ENCODE measurements around the gene PRPF31. TPM values are rescaled to one million over a fixed set of nuclear protein-coding genes. Genes with fewer than 3 reads are reported as not detected.
A peak's percentile ranks its signal among the peaks of the same experiment; 100 is the strongest.

The PRPF31 gene
- total and polyA plus RNA-seq, 2 of the 13 experiments (the other 11 are each of a cell fraction or from before 2014, with no cell fraction given), result 23.8 to 63.8 TPM

DNA sequence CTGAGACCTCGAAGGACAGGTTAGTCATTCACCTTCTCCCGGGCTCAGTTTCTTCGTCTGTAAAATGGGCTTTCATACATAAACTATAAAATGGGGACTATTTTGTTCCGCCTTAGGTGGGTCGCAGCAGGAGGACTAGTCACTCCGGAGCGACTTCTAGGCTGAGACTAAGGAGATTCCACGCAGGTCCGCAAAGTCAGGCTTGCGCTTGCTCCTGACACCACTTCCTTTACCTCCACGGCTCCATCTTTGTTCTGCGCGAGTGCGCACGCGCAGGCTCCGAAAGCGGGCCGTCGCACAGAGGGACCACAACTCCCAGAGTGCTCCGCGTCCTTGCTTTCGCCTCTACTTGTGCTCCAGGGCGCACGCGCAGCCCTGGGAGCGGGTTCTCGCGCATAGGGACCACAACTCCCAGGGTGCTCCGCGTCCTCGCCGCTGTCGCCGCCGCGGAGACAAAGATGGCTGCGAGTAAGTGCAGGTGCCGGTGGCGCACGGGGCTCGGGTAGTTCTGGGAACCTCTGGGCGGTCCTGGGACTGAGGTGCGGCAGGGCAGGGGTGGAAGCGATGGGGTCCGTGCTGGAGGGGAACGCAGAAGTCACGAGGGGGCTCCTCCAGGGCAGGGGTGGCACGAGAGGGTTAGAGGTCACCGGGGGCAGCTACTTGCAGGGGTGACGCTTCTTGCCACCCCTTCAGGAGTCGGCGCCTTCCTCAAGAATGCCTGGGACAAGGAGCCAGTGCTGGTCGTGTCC is 13.0 kb upstream of the PRPF31 start, which contains the start of gene NDUFA3 (continued):
- TF ChIP-seq, protein P1, sequence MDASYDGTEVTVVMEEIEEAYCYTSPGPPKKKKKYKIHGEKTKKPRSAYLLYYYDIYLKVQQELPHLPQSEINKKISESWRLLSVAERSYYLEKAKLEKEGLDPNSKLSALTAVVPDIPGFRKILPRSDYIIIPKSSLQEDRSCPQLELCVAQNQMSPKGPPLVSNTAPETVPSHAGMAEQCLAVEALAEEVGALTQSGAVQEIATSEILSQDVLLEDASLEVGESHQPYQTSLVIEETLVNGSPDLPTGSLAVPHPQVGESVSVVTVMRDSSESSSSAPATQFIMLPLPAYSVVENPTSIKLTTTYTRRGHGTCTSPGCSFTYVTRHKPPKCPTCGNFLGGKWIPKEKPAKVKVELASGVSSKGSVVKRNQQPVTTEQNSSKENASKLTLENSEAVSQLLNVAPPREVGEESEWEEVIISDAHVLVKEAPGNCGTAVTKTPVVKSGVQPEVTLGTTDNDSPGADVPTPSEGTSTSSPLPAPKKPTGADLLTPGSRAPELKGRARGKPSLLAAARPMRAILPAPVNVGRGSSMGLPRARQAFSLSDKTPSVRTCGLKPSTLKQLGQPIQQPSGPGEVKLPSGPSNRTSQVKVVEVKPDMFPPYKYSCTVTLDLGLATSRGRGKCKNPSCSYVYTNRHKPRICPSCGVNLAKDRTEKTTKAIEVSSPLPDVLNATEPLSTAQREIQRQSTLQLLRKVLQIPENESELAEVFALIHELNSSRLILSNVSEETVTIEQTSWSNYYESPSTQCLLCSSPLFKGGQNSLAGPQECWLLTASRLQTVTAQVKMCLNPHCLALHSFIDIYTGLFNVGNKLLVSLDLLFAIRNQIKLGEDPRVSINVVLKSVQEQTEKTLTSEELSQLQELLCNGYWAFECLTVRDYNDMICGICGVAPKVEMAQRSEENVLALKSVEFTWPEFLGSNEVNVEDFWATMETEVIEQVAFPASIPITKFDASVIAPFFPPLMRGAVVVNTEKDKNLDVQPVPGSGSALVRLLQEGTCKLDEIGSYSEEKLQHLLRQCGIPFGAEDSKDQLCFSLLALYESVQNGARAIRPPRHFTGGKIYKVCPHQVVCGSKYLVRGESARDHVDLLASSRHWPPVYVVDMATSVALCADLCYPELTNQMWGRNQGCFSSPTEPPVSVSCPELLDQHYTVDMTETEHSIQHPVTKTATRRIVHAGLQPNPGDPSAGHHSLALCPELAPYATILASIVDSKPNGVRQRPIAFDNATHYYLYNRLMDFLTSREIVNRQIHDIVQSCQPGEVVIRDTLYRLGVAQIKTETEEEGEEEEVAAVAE (CRISPR knock-in tag; IDR thresholded peaks at IDR 0.05; ENCODE audit: borderline replicate concordance), result peak; percentile 90
- TF ChIP-seq KMT2A (CRISPR knock-in tag; IDR thresholded peaks at IDR 0.05) (peak; percentile 59; the same call in 1 of the 2 replicates), POGZ (CRISPR knock-in tag; IDR thresholded peaks at IDR 0.05) (peak; percentile 64; the same call in 1 of the 2 replicates), NFIC (IDR thresholded peaks at IDR 0.05; ENCODE audit: low read length) (no peak), ZNF543 (CRISPR knock-in tag; IDR thresholded peaks at IDR 0.05) (no peak), ZNF274 (CRISPR knock-in tag; IDR thresholded peaks at IDR 0.05) (no peak; the same call in none of the 2 replicates), FOXK2 (IDR thresholded peaks at IDR 0.05) (peak; percentile 50; the same call in 1 of the 2 replicates), JUN (CRISPR knock-in tag; IDR thresholded peaks at IDR 0.05) (0 out of 2 replicates have a peak, but pooled peaks have one; percentile 22), SOX13 (IDR thresholded peaks at IDR 0.05) (peak; percentile 21; the same call in 1 of the 2 replicates), SOX13 (CRISPR knock-in tag; conservative IDR thresholded peaks at IDR 0.05 in 1 of 2, IDR thresholded peaks at IDR 0.05 in 1 of 2) (peak in 1 of 2 experiments; percentile 35; a peak in 1 of 4 replicates), ARNTL (CRISPR knock-in tag; IDR thresholded peaks at IDR 0.05) (peak; percentile 50; the same call in 1 of the 2 replicates), CHD2 (IDR thresholded peaks at IDR 0.05; ENCODE audit: low read depth, low read length) (peak; percentile 52; the same call in 1 of the 2 replicates), DR1 (CRISPR knock-in tag; IDR thresholded peaks at IDR 0.05) (peak; percentile 62; the same call in 1 of the 2 replicates)
- TF ChIP-seq, protein P2, sequence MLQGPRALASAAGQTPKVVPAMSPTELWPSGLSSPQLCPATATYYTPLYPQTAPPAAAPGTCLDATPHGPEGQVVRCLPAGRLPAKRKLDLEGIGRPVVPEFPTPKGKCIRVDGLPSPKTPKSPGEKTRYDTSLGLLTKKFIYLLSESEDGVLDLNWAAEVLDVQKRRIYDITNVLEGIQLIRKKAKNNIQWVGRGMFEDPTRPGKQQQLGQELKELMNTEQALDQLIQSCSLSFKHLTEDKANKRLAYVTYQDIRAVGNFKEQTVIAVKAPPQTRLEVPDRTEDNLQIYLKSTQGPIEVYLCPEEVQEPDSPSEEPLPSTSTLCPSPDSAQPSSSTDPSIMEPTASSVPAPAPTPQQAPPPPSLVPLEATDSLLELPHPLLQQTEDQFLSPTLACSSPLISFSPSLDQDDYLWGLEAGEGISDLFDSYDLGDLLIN (CRISPR knock-in tag; IDR thresholded peaks at IDR 0.05; ENCODE audit: borderline replicate concordance), result peak; percentile 13; the same call in 1 of the 2 replicates
- TF ChIP-seq, protein P3, sequence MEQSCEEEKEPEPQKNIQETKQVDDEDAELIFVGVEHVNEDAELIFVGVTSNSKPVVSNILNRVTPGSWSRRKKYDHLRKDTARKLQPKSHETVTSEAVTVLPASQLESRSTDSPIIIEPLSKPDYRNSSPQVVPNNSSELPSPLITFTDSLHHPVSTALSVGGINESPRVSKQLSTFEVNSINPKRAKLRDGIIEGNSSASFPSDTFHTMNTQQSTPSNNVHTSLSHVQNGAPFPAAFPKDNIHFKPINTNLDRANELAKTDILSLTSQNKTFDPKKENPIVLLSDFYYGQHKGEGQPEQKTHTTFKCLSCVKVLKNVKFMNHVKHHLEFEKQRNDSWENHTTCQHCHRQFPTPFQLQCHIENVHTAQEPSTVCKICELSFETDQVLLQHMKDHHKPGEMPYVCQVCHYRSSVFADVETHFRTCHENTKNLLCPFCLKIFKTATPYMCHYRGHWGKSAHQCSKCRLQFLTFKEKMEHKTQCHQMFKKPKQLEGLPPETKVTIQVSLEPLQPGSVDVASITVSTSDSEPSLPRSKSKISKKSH (CRISPR knock-in tag; IDR thresholded peaks at IDR 0.05; ENCODE audit: borderline replicate concordance), result peak; percentile 92
- TF ChIP-seq, protein P4, sequence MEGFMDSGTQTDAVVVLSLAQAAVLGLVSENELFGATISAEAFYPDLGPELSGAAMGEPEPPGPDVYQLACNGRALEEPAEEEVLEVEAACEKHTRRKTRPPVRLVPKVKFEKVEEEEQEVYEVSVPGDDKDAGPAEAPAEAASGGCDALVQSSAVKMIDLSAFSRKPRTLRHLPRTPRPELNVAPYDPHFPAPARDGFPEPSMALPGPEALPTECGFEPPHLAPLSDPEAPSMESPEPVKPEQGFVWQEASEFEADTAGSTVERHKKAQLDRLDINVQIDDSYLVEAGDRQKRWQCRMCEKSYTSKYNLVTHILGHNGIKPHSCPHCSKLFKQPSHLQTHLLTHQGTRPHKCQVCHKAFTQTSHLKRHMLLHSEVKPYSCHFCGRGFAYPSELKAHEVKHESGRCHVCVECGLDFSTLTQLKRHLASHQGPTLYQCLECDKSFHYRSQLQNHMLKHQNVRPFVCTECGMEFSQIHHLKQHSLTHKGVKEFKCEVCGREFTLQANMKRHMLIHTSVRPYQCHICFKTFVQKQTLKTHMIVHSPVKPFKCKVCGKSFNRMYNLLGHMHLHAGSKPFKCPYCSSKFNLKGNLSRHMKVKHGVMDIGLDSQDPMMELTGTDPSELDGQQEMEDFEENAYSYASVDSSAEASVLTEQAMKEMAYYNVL (CRISPR knock-in tag; IDR thresholded peaks at IDR 0.05; ENCODE audit: borderline replicate concordance), result peak; percentile 83; the same call in 1 of the 2 replicates
- TF ChIP-seq, protein P5, sequence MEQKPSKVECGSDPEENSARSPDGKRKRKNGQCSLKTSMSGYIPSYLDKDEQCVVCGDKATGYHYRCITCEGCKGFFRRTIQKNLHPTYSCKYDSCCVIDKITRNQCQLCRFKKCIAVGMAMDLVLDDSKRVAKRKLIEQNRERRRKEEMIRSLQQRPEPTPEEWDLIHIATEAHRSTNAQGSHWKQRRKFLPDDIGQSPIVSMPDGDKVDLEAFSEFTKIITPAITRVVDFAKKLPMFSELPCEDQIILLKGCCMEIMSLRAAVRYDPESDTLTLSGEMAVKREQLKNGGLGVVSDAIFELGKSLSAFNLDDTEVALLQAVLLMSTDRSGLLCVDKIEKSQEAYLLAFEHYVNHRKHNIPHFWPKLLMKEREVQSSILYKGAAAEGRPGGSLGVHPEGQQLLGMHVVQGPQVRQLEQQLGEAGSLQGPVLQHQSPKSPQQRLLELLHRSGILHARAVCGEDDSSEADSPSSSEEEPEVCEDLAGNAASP (CRISPR knock-in tag; IDR thresholded peaks at IDR 0.05; ENCODE audit: borderline replicate concordance), result 0 out of 2 replicates have a peak, but pooled peaks have one; percentile 31
